GM23338 (cell line): ENCODE data around the gene SUV39H2. TPM values are rescaled to one million over a fixed set of nuclear protein-coding genes. Genes with fewer than 3 reads are reported as not detected.
A peak's percentile ranks its signal among the peaks of the same experiment; 100 is the strongest.

Experiments
- ATAC-seq: fragments of 200-7000 bp; cut with Tn5 transposase; 3 replicates; pipeline ENCODE4 v1.9.1; 2020
- DNase-seq: peaks from one replicate; pipeline ENCODE4 v3.0.0-alpha.2; 2015; ENCODE audit warnings: low spot score
- H2AFZ ChIP-seq: fragments of 200-600 bp; sonication (generic); 2 replicates; pipeline ENCODE4 v1.8.0; 2016; ENCODE audit warnings: antibody characterized with exemption, mild to moderate bottlenecking, moderate library complexity
- H3F3A ChIP-seq: fragments of 200-600 bp; sonication (generic); replicated peaks from 2 replicates; pipeline ENCODE4 v1.8.0; 2017; ENCODE audit warnings: antibody characterized with exemption, mixed run types, low read depth
- H3K27ac ChIP-seq: fragments of 200-600 bp; sonication (generic); 2 replicates; pipeline ENCODE4 v1.6.1; 2016; ENCODE audit warnings: low read depth
- H3K27me3 ChIP-seq: fragments of 200-600 bp; sonication (generic); 2 replicates; pipeline ENCODE4 v1.8.0; 2016; ENCODE audit warnings: mild to moderate bottlenecking, mixed run types, moderate library complexity; ENCODE audit not compliant: insufficient read depth
- H3K36me3 ChIP-seq: fragments of 200-600 bp; sonication (generic); 2 replicates; pipeline ENCODE4 v1.8.0; 2016; ENCODE audit warnings: mild to moderate bottlenecking; ENCODE audit not compliant: insufficient read depth
- H3K4me1 ChIP-seq: fragments of 200-600 bp; sonication (generic); 2 replicates; pipeline ENCODE4 v1.8.0; 2016; ENCODE audit warnings: mild to moderate bottlenecking, moderate library complexity; ENCODE audit not compliant: insufficient read depth
- H3K4me2 ChIP-seq: fragments of 200-600 bp; sonication (generic); 2 replicates; pipeline ENCODE4 v1.7.1; 2017; ENCODE audit warnings: mixed run types
- H3K4me3 ChIP-seq: fragments of 200-600 bp; sonication (generic); 2 replicates; pipeline ENCODE4 v1.6.1; 2016; ENCODE audit warnings: mixed run types
- H3K79me2 ChIP-seq: fragments of 200-600 bp; sonication (generic); replicated peaks from 2 replicates; pipeline ENCODE4 v1.8.0; 2017; ENCODE audit warnings: mild to moderate bottlenecking; ENCODE audit not compliant: insufficient read depth
- H3K9me2 ChIP-seq: fragments of 200-600 bp; sonication (generic); 2 replicates; pipeline ENCODE4 v1.8.0; 2017; ENCODE audit not compliant: insufficient read depth
- H4K20me1 ChIP-seq: fragments of 200-600 bp; sonication (generic); replicated peaks from 2 replicates; pipeline ENCODE4 v1.8.0; 2017; ENCODE audit warnings: mild to moderate bottlenecking; ENCODE audit not compliant: insufficient read depth
- H3K27ac Mint-ChIP-seq: 2 replicates; pipeline ENCODE4 v1.8.0; 2020; ENCODE audit warnings: inconsistent platforms, mild to moderate bottlenecking, moderate library complexity, mixed read lengths
- H3K27me3 Mint-ChIP-seq: 3 replicates; pipeline ENCODE4 v1.8.0; 2022; ENCODE audit warnings: low read depth, mild to moderate bottlenecking, moderate library complexity, mixed read lengths, inconsistent platforms; ENCODE audit not compliant: insufficient read depth, poor library complexity
- H3K36me3 Mint-ChIP-seq: 3 replicates; pipeline ENCODE4 v1.8.0; 2021; ENCODE audit warnings: low read depth, mild to moderate bottlenecking, inconsistent platforms, moderate library complexity, mixed read lengths
- H3K4me1 Mint-ChIP-seq: 3 replicates; pipeline ENCODE4 v1.8.0; 2020; ENCODE audit warnings: mild to moderate bottlenecking, inconsistent platforms, mixed read lengths
- H3K4me3 Mint-ChIP-seq: 3 replicates; pipeline ENCODE4 v1.8.0; 2021; ENCODE audit warnings: moderate library complexity, mild to moderate bottlenecking, inconsistent platforms, mixed read lengths
- H3K9me3 Mint-ChIP-seq: 3 replicates; pipeline ENCODE4 v1.8.0; 2020; ENCODE audit warnings: moderate library complexity, mild to moderate bottlenecking, inconsistent platforms, mixed read lengths
- CREB1 ChIP-seq: fragments of 250-450 bp; sonication (Bioruptor Pico); IDR thresholded peaks from 2 replicates; pipeline ENCODE4 v1.5.0; 2020; ENCODE audit warnings: low read depth, mild to moderate bottlenecking, moderate library complexity
- CTCF ChIP-seq, 2 experiments: fragments of 200-600 bp in 1 of 2; sonication (generic) in 1 of 2; conservative IDR thresholded peaks; 2 replicates each; pipeline versions ENCODE4 v1.5.1 to v1.6.1; 2016 to 2017; ENCODE audit warnings: antibody characterized with exemption in 2 of 2, low read depth in 2 of 2, mild to moderate bottlenecking in 2 of 2, moderate library complexity in 1 of 2
- ETS1 ChIP-seq: IDR thresholded peaks from 2 replicates; pipeline ENCODE4 v1.6.1; 2016; ENCODE audit warnings: antibody characterized with exemption
- EZH2 ChIP-seq: fragments of 200-600 bp; sonication (generic); IDR thresholded peaks from one replicate; pipeline ENCODE4 v1.8.0; 2017; ENCODE audit warnings: antibody characterized with exemption, mild to moderate bottlenecking, low read depth; ENCODE audit not compliant: unreplicated experiment
- EZH2phosphoT487 ChIP-seq: fragments of 200-600 bp; sonication (generic); IDR thresholded peaks from one replicate; pipeline ENCODE4 v1.8.1; 2018; ENCODE audit warnings: antibody characterized with exemption; ENCODE audit not compliant: unreplicated experiment
- JUNB ChIP-seq: IDR thresholded peaks from one replicate; pipeline ENCODE4 v1.6.1; 2016; ENCODE audit warnings: antibody characterized with exemption; ENCODE audit not compliant: unreplicated experiment
- NANOG ChIP-seq: IDR thresholded peaks from 2 replicates; pipeline ENCODE4 v1.6.1; 2016; ENCODE audit warnings: antibody characterized with exemption, borderline replicate concordance
- POLR2AphosphoS5 ChIP-seq: IDR thresholded peaks from 2 replicates; pipeline ENCODE4 v1.6.1; 2016; ENCODE audit warnings: antibody characterized with exemption, low read depth
- STAT1 ChIP-seq: IDR thresholded peaks from one replicate; pipeline ENCODE4 v1.6.1; 2016; ENCODE audit warnings: antibody characterized with exemption; ENCODE audit not compliant: unreplicated experiment
- ZNF114 ChIP-seq: fragments of 250-450 bp; sonication (Bioruptor Pico); IDR thresholded peaks from 2 replicates; pipeline ENCODE4 v1.5.0; 2020; ENCODE audit warnings: mild to moderate bottlenecking, moderate library complexity
- ZNF331 ChIP-seq: fragments of 250-450 bp; sonication (Bioruptor Pico); IDR thresholded peaks from 2 replicates; pipeline ENCODE4 v1.5.0; 2020; ENCODE audit warnings: low read depth, mild to moderate bottlenecking, moderate library complexity
- ZNF462 ChIP-seq: fragments of 250-450 bp; sonication (Bioruptor Pico); IDR thresholded peaks from 2 replicates; pipeline ENCODE4 v1.5.0; 2020; ENCODE audit warnings: mild to moderate bottlenecking, moderate library complexity
- polyA plus RNA-seq: library from polyadenylated mRNA; unstranded; fragments of >200 nt; fragmentation: Nextera tagmentation; extraction: Ambion mirVana; gene quantifications from 2 replicates; pipeline ENCODE4 v1.2.1, GENCODE V29; 2016
- total RNA-seq: library from RNA; depleted of rRNA; stranded (reverse); fragments of >200 nt; shearing (Covaris generic); gene quantifications from 2 replicates; pipeline ENCODE4 v1.2.3, GENCODE V29; 2014
- TF ChIP-seq, protein P1 (sequence below): IDR thresholded peaks from one replicate; pipeline ENCODE4 v1.6.1; 2018; ENCODE audit warnings: antibody characterized with exemption; ENCODE audit not compliant: unreplicated experiment

SUV39H2 gene
- total and polyA plus RNA-seq, 2 experiments from 2014 or later: 33.3 to 59.1 TPM

DNA sequence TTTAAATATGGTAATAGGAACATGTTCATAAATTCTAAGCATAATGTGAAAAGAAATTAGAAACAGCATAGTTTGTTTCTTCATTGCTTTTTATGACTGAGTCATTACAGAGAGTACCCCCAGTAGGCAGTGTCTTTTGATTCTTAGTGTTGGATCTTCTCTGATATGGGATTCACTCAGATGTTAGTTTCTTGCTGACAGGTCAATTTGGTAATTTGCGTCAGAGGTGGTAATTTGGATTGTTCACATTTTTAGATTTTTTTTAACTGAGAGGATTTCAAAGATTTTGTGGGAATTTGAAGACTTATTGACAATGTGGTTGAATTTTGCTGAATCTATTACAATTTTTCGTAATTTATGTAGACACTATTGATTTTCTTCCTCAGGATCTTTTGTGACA, 38.5 kb upstream of the SUV39H2 start:
- Mint-ChIP-seq H3K36me3 (peaks cover 53% of the 10 kb centered on the region), H3K27me3 (peaks cover 6% of the 10 kb centered on the region), H3K4me1 (peaks cover 7% of the 10 kb centered on the region; the same call in 2 of the 3 replicates), H3K9me3 (no peaks in the 10 kb centered on the region; the same call in 2 of the 3 replicates), H3K27ac (no peak overlapping the region), H3K4me3 (peak overlapping the region; percentile 95; the same call in 1 of the 3 replicates)
- Histone ChIP-seq H3K4me2 (no peak overlapping the region), H4K20me1 (peaks cover 11% of the 10 kb centered on the region), H3K79me2 (peaks cover 43% of the 10 kb centered on the region), H3K27me3 (no peaks in the 10 kb centered on the region), H3K36me3 (peaks cover 46% of the 10 kb centered on the region), H3K9me2 (no peaks in the 10 kb centered on the region), H3F3A (no peaks in the 10 kb centered on the region), H3K4me1 (peaks cover 7% of the 10 kb centered on the region), H3K4me3 (no peak overlapping the region), H3K27ac (no peak overlapping the region), H2AFZ (no peak overlapping the region)
- ATAC-seq (no peak), DNase-seq (no peak)
- TF ChIP-seq CTCF (conservative IDR thresholded peaks at IDR 0.05; ENCODE audit: low read depth in 2 of 2) (no peak), ZNF331 (CRISPR knock-in tag) (no peak), EZH2 (no peak), STAT1 (no peak), CREB1 (CRISPR knock-in tag) (no peak), POLR2AphosphoS5 (no peak), NANOG (no peak), JUNB (no peak), ETS1 (no peak), EZH2phosphoT487 (no peak), ZNF114 (CRISPR knock-in tag) (no peak), ZNF462 (CRISPR knock-in tag) (no peak)
- TF ChIP-seq, protein P1, sequence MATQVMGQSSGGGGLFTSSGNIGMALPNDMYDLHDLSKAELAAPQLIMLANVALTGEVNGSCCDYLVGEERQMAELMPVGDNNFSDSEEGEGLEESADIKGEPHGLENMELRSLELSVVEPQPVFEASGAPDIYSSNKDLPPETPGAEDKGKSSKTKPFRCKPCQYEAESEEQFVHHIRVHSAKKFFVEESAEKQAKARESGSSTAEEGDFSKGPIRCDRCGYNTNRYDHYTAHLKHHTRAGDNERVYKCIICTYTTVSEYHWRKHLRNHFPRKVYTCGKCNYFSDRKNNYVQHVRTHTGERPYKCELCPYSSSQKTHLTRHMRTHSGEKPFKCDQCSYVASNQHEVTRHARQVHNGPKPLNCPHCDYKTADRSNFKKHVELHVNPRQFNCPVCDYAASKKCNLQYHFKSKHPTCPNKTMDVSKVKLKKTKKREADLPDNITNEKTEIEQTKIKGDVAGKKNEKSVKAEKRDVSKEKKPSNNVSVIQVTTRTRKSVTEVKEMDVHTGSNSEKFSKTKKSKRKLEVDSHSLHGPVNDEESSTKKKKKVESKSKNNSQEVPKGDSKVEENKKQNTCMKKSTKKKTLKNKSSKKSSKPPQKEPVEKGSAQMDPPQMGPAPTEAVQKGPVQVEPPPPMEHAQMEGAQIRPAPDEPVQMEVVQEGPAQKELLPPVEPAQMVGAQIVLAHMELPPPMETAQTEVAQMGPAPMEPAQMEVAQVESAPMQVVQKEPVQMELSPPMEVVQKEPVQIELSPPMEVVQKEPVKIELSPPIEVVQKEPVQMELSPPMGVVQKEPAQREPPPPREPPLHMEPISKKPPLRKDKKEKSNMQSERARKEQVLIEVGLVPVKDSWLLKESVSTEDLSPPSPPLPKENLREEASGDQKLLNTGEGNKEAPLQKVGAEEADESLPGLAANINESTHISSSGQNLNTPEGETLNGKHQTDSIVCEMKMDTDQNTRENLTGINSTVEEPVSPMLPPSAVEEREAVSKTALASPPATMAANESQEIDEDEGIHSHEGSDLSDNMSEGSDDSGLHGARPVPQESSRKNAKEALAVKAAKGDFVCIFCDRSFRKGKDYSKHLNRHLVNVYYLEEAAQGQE: no peak
